Fibroblast of skin of scalp (primary cell): ENCODE measurements around the gene DCTPP1.

Source experiments
- DNase-seq: peaks from one replicate; pipeline ENCODE4 v3.0.0-alpha.2; 2013

Gene DCTPP1

GRCh38 chr16:30381291-30382041 is 48.4 kb downstream of the DCTPP1 start:
- DNase-seq: no peak

- DNase-seq: no peak
Measured at GRCh38 chr16:30380803-30381208, 49.0 kb downstream of the DCTPP1 start.

- DNase-seq: no peak
Measured at GRCh38 chr16:30380072-30380802, 49.6 kb downstream of the DCTPP1 start.

- DNase-seq: no peak
Measured at GRCh38 chr16:30379158-30379783, 50.6 kb downstream of the DCTPP1 start.

GRCh38 chr16:30378236-30379157 is 51.3 kb downstream of the DCTPP1 start:
- DNase-seq: peak; percentile 99

GRCh38 chr16:30377812-30378235 is 52.0 kb downstream of the DCTPP1 start:
- DNase-seq: peak; percentile 90

- DNase-seq: no peak
Measured at GRCh38 chr16:30377050-30377811, 52.6 kb downstream of the DCTPP1 start.

GRCh38 chr16:30376461-30376902 is 53.3 kb downstream of the DCTPP1 start:
- DNase-seq: no peak

GRCh38 chr16:30375864-30376263 is 54.0 kb downstream of the DCTPP1 start:
- no peak for DNase-seq

- DNase-seq: no peak
Measured at GRCh38 chr16:30374538-30374937, 55.3 kb downstream of the DCTPP1 start, which contains the start of gene MYL11. Gene MYL11, plus strand, starts transcription at chr16:30374802. Its CDS starts 56 bp downstream, at chr16:30374858.
